Measurements from ENCODE around the gene MGST3. TPM values are rescaled to one million over a fixed set of nuclear protein-coding genes. Genes with fewer than 3 reads are reported as not detected.
"Not testable (repeated sequence)": the region's sequence is repeated elsewhere in the genome, so short reads cannot be mapped to it uniquely, and the experiment has no call there.

Gene MGST3
- 100 to 1,000 TPM; 186 to 203 (median 197) TPM for polyA plus RNA-seq (ENCODE audit: insufficient read length in 4 of 4)

DNA sequence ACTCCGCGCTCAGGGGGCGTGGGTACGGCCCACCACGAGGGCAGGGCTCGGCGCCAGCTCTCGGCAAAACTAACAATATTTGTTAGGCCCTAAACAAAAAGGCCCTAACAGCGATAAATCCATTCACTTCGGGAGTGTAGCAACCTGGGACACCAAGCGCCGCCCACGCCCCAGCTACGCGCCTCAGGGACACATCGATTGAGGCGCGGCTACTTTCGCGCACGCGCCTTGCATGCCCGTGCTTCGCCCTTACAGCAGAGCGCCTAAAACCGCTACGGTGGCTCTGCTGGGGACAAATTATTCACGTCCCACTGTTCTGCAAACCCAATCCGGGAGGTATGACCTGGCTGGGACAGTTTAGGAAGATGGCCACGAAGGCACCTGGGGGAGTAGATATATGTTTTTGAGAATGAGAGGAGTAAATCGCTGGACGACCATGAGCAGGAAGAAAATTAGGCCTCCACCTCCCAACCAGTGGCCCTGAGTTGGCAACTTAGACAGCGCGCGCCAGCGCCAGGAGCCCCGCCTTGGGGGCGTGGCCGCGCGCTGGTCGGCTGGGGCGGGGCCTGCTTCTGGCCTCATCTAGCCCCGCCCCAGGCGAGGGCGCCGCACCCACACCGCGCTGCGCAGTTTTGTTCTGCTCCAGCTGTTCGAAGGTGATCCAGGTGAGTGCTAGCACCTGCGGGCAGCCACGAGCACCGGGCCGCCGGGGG lies at the start of gene MGST3:
Gene MGST3, plus strand, starts transcription at position 606 of the 713 bp plus-strand sequence. CDS start 18,614 bp downstream, outside the sequence.
- DNase-seq (ENCODE audit: low read depth in 4 of 4, low spot score in 3 of 4): peak; percentile 93 to 96 (median 96)

DNA sequence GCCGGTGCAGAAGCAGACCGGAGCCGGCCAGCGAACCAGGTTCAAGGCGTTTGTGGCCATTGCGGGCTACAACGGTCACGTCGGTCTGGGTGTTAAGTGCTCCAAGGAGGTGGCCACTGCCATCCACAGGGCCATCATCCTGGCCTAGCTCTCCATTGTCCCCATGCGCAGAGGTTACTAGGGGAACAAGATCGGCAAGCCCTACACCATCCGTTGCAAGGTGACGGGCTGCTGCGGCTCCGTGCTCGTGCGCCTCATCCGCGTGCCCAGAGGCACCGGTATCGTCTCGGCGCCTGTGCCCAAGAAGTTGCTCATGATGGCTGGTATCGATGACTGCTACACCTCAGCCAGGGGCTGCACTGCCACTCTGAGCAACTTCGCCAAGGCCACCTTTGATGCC lies 49.1 kb upstream of the MGST3 start:
- DNase-seq (ENCODE audit: low read depth in 4 of 4, low spot score in 3 of 4): no peak

DNA sequence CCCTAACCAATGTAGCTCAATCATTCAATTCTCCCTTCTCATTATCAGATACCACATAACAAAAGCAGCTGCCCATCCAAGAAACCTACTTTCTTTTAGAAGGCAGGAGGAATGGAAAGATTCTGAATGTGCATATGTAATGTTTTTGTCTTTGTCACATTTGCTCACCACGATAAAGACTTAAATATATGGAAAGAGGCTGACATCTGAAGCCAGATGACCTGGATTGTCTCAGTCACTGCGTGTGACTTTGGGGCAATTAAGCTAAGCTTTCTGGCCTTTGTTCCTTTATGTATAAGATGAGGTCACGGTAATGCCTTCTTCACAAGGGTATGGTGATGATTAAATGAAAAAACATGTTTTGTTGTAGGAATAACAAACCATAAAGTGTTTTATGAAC lies 44.6 kb upstream of the MGST3 start:
- no peak for DNase-seq (ENCODE audit: low read depth in 4 of 4, low spot score in 3 of 4)

DNA sequence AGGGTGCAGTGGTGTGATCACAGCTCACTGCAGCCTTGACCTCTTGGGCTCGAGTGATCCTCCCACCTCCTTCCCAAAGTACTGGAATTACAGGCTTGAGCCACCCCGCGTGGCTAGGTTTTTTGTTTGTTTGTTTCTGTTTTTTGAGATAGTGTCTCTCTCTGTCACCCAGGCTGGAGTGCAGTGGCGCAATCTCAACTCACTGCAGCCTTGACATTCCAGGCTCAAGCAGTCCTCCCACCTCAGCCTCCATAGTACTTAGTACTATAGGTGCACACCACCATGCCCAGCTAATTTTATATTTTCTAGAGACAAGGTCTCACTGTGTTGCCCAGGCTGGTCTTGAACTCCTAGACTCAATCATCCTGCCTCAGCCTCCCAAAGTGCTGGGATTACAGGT lies 39.6 kb upstream of the MGST3 start:
- DNase-seq (ENCODE audit: low read depth in 4 of 4, low spot score in 3 of 4): not testable (repeated sequence)

DNA sequence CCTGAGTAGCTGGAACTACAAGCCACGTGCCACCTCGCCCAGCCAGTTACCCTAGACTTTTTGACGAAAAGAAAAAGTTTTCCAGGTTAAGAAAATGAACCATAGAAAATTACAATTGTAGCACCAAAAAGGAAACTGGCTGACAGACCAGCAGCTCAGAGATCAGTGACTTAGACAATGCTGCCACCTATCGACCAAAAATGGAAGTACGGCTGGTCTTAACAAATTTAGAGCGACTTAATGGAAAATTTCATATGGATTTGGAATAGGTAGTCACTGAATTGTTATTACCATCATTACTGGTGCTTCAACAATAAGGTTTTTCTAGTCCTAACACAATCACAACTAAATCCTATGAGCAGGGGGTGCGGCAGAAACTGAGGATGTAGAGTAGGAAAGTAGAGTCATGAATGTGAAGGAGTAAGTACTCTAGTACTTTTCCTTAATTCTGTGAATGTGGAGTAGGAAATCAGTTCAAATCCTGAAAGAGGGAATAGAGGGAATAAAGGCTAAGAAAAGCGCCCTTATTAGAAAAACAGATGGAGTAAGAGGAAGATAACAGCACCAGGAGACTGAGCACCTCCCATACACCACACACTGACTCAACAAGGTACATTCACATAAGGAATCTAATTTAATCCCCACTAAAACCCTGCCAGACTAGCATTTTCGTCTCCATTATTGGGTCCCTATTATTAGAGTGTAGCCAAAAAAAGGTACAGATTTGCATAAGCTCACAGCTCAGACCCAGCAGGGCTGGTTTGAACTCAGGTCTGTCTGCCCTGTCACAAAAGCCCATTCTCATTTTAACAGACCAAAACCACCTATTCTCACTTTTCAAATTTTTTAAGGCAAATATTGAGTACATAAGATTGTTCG lies 37.9 kb upstream of the MGST3 start:
- peak; percentile 62 to 80 (median 65) for DNase-seq (ENCODE audit: low read depth in 4 of 4, low spot score in 3 of 4)

DNA sequence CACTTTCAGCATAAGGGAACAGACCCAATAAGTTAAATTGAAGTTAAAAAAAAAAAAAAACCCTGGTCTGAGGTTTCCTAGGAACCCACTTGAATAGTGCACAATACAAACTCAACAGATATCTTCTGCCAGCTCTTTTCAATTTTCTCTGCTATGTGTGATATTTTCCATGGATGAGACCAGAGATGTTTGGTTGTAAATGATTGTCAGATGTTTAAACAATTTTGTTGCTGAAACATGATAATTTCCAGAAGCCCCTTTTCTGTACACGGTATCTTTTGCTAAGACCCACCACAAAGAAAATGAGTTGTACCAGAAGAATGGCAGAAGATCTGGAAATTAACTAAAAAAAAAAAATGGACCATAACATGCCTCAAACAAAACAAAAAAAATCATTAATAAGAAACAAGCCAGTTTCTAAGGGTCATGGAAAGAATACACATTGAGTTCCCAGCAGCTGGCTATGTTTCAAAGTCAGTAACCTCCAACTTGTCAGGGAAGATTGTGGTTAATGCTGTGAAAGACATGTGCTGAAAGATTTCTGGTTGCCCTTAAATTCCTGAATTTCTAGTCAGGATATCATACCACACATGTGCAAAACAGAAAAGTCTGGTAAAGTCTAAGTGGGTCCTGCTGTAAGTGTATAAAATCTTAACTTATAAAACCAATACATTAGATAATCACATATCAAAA lies 35.6 kb upstream of the MGST3 start:
- no peak for DNase-seq (ENCODE audit: low read depth in 4 of 4, low spot score in 3 of 4)

DNA sequence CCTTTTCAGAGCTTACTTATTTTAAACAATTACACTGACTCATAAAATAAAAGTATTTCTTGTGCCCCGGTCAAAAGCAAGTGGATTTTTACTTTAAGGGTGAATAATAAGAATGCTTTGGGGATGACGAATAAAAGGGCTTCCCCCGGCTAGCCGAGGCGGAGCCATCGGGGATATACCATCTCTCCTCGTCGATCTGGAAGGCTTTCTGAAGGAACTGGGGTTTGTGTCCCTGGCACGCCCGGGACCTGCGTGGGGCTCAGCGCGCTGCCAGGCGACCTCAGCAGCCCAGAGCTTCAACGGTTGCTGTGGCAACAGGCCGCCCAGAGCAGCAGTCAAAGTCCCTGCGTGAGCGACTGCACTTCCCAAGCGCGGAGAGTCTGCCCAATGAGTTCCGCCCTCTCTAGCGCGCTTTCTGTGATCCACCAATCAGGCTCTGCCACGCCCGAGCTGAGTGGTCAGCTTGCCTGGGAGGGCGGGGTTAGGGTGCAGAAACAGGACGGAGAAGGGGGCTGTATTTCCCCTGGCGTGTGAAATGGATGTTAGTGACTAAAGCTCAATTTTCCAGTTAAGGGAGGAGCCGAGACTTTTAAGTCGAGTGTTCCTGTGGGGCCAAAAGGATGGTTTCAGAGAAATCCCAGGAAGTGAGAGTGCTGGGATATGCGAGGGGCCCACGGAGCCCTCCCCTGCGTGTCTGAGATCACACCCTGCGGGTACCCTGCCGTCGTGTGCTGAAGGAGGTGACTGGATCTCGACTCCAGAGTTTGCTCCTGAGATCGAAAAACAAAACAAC lies 33.0 kb upstream of the MGST3 start:
- peak; percentile 90 to 96 (median 94) for DNase-seq (ENCODE audit: low read depth in 4 of 4, low spot score in 3 of 4)

DNA sequence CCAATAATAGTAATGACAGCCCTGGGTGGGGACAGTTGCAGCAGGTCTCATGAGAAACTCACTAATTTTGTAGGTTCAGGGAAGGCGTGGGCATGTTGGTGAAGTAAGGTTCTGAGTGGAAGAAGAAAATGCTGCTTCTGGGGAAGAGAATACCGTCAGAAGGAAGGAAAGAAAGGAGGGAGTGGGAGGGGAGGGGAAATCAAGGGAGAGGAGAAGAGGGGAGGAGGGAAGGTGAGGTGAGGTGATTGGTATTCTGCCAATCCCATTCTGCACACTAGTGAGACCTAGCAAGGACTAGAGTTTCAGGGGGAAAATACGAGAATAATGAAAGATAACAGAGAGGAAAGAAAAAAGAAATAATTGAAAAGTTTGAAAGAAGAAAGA lies 32.4 kb upstream of the MGST3 start:
- peak in 2 of 4 donors; percentile 8 to 13 for DNase-seq (ENCODE audit: low read depth in 4 of 4, low spot score in 3 of 4)

DNA sequence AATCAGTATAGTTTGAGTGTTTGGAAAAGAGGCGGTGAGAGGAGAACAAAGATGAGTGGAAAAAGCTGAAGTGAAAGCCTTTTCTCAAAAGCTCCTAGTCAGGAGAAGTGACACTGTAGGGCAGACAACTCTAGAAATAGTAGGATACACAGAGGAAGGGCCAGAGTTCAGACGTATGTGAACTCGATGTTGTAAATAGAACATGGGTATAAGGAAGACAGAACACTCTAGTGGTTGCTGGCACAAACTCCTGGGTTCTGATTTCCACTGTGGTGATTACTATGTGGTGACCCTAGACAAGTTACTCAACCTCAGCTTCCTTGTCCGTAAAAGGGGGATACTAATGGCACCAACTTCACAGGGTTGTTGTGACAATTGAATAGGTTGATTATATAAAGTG lies 30.2 kb upstream of the MGST3 start:
- no peak for DNase-seq (ENCODE audit: low read depth in 4 of 4, low spot score in 3 of 4)

DNA sequence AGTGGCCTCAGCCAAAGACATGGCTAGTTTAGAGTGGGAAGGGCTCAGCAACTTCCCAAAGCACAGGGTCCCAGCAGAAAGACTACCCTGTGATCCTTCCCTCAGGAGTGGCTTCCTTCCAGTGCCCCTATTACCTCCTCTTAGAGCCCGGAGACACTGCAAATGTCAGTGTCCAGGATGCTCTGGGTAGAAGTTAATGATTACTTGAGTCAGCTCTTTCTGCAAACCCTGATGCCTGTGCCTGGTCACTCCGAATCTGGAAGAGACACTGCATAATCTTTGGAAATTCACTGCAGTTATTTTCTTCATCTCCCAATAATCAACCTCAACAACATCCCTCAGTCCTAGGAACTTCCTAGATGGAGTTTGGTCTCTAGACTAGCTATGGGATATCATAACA lies 27.2 kb upstream of the MGST3 start:
- no peak for DNase-seq (ENCODE audit: low read depth in 4 of 4, low spot score in 3 of 4)

DNA sequence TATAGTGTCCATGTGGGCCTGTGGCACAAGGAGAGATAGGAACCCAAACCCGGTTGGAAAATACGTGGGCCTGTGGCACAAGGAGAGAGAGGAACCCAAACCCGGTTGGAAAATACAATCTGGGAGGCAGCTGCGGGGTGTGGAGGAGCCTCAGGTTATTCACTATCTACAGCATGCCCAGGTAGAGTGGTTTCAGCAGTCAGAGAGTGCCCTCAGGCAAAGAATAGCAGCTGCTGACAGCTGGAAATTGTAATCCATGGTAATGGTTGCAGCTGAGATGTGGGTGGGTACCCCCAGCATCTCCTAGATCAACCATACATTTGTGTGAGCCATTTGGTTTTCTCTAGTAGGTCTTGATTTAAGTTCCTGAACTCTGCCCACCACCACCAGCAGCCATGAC lies 25.8 kb upstream of the MGST3 start:
- DNase-seq (ENCODE audit: low read depth in 4 of 4, low spot score in 3 of 4): no peak

DNA sequence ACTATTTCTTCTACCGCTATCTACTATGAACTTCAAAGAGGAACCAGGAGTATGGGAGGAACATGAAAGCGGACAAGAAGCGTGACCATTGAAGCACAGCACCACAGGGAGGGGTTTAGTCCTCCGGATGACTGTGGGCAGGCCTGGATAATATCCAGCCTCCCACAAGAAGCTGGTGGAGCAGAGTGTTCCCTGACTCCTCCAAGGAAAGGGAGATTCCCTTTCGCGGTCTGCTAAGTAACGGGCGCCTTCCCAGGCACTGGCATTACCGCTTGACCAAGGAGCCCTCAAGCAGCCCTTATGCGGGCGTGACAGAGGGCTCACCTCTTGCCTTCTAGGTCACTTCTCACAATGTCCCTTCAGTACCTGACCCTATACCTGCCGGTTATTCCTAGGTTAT lies 24.4 kb upstream of the MGST3 start:
- DNase-seq (ENCODE audit: low read depth in 4 of 4, low spot score in 3 of 4): not testable (repeated sequence)

DNA sequence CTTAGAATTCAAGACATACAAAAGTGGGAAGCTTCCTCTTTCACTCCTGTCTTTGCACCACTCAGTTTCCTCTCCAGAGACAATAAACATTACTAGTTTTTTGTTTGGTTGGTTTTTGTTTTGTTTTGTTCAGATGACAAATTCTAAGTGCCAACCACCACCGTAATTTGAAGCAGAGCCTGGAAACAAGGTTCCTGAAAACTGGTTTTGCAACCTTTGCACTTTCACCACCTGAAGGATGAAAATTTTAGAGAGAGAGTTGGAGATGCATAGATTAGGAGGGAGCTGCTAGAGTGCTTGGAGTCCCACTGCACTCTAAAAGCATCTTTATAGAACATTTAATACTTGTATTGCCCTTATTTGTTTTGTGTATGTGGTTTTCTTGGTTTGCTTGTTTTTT lies 20.2 kb upstream of the MGST3 start:
- DNase-seq (ENCODE audit: low read depth in 4 of 4, low spot score in 3 of 4): no peak

DNA sequence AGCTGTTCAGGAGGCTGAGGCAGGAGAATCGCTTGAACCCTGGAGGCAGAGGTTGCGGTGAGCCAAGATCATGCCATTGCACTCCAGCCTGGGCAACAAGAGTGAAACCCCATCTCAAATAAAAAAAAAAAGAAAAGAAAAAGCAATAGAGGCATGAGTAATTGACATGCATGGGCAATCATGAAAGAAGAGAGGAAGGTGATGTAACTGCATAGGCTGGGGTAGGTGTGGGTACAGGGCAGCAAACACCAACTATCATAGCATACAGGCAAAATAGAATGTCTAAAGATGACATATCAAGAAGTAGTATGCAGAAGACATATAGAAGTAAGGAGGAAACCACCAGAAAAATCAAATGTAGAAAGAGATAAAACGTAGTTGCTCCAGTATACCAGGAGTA lies 19.0 kb upstream of the MGST3 start:
- no peak for DNase-seq (ENCODE audit: low read depth in 4 of 4, low spot score in 3 of 4)

DNA sequence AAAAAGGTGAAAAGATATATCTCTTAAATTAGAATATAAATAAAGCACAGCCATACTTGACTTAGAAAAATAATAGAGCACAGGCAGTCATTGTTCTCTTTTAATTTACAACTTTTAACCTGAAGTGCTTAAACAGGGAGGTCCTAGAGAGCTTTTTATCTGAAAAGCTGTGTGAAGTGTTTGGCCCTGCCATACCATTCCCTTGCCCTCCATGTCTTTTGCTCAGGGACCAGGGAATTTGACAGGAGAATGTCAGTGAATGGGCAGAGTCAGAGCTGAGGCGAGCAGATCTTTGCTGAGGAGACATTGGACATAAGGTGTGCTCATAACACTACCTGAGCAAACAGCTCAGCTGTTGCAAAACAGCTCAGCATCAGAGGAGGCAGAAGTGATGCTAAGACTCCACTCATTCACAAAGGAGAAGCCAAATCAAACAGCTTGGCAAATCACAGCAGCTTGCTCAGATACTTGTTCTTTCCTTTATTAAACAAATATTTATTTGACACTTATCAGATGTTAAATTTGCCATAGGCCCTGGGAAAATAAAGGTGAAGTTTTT lies 14.9 kb upstream of the MGST3 start:
- DNase-seq (ENCODE audit: low read depth in 4 of 4, low spot score in 3 of 4): no peak

DNA sequence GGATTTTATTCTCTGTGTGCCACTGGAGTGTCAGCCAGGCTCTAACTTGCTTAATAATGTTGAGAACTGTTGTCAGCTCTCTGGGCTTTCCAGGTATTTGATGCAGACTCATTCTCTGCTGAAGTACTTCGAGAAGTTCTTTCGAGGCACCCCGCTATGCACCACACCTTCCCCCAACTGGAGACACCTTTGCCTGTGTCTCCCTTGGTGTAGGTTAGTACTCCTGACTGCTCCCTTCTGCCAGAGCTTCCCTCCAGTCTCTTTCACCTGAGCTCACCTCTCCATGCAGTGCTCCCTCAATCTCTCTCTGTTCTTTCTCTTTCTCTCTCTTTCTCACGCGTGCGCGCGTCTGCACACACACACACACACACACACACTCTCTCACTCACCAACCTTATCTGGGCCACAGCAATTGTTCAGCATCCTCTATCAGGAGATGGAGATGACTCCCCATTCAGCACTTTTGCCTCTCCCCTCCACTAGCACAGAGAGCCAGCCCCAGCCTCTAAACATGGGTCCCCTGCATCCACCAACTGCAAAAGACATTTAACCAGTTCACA lies 14.0 kb upstream of the MGST3 start:
- DNase-seq (ENCODE audit: low read depth in 4 of 4, low spot score in 3 of 4): no peak

DNA sequence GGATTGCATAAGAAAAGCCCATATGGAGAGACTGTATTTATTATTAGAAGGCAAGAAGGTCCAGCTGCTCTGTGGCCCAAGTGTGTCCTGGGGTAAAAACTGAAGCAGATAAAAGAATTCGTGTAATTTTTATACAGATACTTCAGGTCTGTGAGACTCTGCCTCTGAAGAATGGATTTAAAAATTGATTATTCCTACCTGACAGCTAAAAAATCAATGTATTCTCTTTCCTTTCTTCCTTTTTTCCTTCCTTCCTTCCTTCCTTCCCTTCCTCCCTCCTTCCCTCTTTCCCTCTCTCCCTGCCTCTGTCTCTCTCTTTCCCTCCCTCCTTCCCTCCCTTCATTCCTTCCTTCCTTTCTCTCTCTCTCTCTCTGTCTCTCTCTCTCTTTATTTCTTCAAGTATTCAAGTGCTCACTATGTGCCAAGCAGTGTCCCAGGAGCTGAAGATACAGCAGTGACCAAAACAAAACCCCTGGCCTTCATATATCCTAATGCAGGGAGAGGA lies 11.3 kb upstream of the MGST3 start:
- no peak for DNase-seq (ENCODE audit: low read depth in 4 of 4, low spot score in 3 of 4)

DNA sequence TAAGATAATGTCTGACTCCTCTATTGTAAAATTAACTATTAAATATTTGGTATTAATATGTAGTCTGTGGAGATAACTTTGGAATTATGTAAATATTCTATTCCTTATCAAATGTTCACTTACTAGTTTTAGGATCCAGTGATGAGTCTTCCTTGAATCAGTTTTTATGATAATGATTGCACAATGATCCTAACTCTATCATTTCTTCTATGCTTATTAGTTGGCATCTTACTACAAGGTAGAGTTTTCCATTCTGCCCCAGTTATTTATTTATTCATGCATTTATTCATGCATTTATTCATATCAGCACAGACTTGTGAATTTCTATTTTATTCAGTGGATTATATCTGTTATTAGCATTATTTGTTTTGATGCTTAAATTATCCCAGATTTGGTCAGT lies 7.4 kb upstream of the MGST3 start:
- DNase-seq (ENCODE audit: low read depth in 4 of 4, low spot score in 3 of 4): no peak

DNA sequence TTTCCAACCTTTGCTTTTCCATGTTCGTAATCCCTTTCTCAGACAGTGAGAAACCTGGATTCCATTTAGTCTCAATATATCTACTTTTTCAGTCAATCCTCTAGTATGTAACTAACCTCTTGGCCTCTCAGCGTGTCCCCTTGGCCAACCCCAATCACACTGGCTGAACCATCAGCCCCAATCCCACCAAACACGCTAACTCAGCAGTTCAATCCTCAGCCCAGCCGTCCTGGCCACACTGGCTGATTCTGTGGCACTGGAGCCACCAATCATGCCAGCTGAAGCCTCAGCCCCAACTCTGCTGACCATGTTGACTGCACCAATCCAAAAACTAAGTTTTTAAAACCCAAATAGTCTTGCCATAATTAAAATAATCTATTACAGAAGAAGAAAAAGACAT lies 6.6 kb upstream of the MGST3 start:
- DNase-seq (ENCODE audit: low read depth in 4 of 4, low spot score in 3 of 4): no peak

All from right renal pelvis (tissue), 4 donors.